LNCaP clone FGC (cell line): ENCODE results near the gene CYBC1.

ENCODE experiments used
- DNase-seq: peaks from one replicate; pipeline ENCODE4 v3.0.0-alpha.2; 2011; ENCODE audit warnings: low read depth
- H3K4me3 ChIP-seq: 2 replicates; pipeline ENCODE4 v1.5.1; 2011; ENCODE audit warnings: mild to moderate bottlenecking, low read depth, low read length, control low read depth
- CTCF ChIP-seq: IDR thresholded peaks from 2 replicates; pipeline ENCODE4 v1.5.1; 2012; ENCODE audit warnings: mild to moderate bottlenecking; ENCODE audit not compliant: control insufficient read depth, insufficient read depth; ENCODE audit errors: extremely low read depth

The CYBC1 gene

GRCh38 chr17:82450357-82451106, at the start of gene CYBC1:
TSS of gene CYBC1 (minus strand) at chr17:82450752. CDS start at chr17:82449254, 1,498 bp downstream.
- H3K4me3 ChIP-seq: peak within 1 kb of the TSS; percentile 87
- no peak for TF ChIP-seq CTCF
- DNase-seq: peak; percentile 32

- H3K4me3 ChIP-seq: peak overlapping the region; percentile 46
- DNase-seq: no peak
- no peak for TF ChIP-seq CTCF
Measured at GRCh38 chr17:82497483-82498405, 47.2 kb upstream of the CYBC1 start.

GRCh38 chr17:82496529-82497434, 46.2 kb upstream of the CYBC1 start:
- no peak for TF ChIP-seq CTCF
- peak; percentile 79 for DNase-seq
- peak overlapping the region; percentile 63 for H3K4me3 ChIP-seq

GRCh38 chr17:82495844-82496528, 45.4 kb upstream of the CYBC1 start:
- TF ChIP-seq CTCF: no peak
- DNase-seq: no peak
- no peak overlapping the region; the same call in 1 of the 2 replicates for H3K4me3 ChIP-seq

- no peak overlapping the region for H3K4me3 ChIP-seq
- peak; percentile 97 for TF ChIP-seq CTCF
- peak; percentile 92 for DNase-seq
Measured at GRCh38 chr17:82494236-82495055, 43.9 kb upstream of the CYBC1 start.
